Muscle of back (tissue), 11 donors: ENCODE results near the gene PPP1R1C. TPM values are rescaled to one million over a fixed set of nuclear protein-coding genes. Genes with fewer than 3 reads are reported as not detected.

Experiments
- DNase-seq, 3 donors: peaks; one replicate each; pipeline versions ENCODE4 v3.0.0 to v3.0.0-alpha.2; 2013
- polyA plus RNA-seq, 10 donors: library from polyadenylated mRNA; unstranded; fragments of 120-200 nt; gene quantifications; one replicate each; pipeline ENCODE4 v1.2.1, GENCODE V29; 2013; ENCODE audit not compliant: insufficient read length in 10 of 10

The PPP1R1C gene
- polyA plus RNA-seq, 10 donors = 0.64 to 1.4 (median 0.88) TPM

DNA sequence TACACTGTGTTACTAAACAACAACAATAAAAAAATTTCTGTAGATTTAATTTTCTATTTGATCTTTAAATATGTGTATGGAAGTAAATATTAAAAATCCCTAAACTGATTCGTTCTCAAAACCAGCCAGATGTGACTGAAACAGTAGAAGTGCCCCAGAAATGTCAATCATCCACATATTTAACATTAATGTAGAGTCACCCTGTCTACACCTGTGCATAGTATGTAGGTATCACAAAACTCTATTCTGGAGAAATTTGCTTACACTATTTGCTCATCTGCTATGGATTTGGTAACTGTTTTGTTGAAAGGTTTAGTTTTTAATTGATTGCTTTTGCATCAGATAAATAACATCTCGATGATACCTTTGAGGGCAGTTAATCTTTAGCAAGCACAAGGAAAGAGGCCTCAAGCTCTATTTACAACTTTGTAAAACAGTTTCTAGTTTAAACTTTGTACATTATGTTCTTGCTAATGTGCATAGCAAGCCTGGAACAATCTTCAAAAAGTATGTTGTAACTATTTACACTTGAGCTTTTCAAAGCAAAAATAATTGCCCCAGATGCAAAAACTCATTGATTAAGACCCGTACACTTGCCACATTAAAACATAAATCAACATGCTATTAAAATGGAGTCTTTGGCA lies 76.8 kb downstream of the PPP1R1C start:
- no peak for DNase-seq

DNA sequence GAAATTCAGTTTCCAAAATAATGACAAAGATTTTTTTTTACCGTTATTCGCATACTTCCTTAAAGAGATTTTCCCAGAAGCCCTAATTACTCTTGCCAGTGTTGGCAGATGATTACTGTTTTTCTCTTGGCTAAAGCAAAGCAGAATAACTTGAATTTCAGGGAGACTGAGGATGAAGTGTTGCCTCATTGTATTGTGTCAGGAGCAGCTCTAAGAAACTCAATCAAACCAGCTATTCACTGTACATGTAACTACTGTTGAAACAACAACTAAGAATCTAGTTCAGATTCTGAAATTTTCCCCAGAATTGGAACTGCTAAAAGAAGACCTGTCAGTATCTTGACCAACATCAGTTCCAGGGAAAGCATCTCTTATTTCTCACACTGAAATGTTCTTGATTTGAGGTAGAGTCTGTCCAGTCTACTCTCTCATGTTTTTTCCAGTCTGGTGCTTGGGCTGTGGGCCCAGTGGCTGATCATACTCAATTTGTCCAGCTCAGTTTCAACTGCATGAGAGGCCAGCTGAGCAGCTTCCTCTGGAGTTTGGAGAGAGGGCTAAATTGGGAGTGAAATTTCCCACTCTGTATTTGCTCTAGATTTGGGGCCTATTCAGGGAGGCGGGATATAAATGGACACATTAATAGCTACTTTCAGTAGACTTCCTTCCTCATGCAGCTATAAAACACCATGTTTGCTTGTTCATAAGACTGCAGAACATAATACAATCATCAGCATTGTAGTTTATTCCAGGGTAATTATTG lies 78.5 kb downstream of the PPP1R1C start:
- DNase-seq = peak; percentile 40 to 78 (median 64)

DNA sequence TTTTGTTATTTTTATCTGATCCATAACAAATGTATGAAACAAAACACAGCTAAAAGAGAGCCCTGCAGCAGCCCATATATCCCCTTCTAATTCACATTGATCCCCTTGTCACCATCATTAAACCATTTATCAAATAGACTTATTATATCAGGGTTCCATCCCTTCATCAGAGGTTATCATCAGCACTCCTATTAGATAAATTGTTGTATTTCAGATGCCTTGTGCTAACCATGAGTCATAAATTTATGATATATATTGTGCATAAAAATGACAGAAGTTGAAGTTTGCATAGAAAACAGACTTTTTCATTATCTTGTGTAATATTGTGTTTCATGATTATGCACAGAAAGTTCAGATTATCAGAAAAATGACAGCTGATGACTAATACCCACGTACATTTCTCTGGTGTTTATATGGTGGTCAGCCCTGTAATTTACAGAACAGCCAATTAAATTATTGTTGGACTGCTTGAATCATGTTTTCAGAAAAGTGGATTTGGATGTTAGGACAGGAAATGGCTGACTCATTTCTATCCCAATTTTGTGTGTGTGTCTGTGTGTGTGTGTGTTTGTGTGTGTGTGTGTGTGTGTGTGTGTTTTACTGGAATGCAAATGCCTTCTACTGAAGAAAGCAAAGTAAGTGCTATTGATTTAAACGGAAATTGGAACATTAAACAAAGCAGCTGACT lies 80.9 kb downstream of the PPP1R1C start:
- peak in 1 of 3 donors; percentile 77 for DNase-seq

DNA sequence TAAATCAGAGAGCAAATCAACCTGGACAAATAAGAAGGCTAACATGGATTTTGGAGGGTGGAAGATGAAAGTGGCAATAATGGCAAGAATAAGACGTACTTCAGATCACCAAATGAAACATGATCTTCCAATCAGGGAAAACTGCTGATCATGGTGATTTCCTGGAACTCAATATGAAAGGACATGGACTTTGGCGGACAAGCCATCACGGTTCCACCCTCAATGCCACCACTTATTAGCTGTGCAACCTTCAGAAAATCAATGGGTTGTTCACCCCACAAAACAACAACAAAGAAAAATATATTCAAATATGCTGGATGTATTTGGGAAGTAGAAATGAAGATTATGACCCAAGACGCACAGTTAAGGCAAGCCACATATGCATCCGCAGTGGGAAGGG lies 81.7 kb downstream of the PPP1R1C start:
- DNase-seq = no peak

DNA sequence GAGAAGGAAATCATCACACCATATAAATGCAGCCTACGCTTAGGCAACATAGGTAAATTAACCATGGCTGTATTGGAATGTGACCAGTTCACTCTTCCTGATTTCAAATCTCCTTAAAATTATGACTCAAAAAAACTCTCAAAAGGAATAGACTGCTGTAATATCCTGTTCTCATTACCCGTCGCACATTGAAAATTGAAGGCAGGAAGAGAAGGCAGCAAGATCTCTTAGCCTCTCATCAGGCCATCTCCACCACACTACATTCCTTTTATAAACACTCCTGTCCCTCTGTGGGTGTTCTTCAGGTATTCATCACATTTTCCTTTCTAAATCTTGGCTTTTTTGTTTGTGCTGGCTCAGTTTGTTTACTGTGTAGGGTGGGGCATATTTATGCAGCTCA lies 83.2 kb downstream of the PPP1R1C start:
- DNase-seq = no peak

DNA sequence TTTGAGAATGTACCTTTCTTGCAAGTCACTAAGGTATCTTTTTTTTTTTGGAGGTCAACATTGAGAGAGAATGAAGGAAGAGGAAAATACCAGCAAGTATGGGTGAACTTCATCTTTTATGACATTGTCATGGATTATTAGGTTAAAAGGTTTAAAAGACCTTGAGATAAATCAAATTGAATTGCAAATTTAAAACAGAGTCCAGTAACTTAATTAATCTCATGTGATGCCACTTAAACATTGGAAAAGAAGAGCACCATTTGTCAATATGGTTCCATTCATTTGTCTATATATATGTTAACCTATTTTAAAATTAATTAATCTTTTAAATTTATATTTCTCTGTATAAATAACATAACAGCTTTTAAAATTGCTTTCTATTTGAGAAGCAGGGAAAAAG lies 83.8 kb downstream of the PPP1R1C start:
- no peak for DNase-seq

DNA sequence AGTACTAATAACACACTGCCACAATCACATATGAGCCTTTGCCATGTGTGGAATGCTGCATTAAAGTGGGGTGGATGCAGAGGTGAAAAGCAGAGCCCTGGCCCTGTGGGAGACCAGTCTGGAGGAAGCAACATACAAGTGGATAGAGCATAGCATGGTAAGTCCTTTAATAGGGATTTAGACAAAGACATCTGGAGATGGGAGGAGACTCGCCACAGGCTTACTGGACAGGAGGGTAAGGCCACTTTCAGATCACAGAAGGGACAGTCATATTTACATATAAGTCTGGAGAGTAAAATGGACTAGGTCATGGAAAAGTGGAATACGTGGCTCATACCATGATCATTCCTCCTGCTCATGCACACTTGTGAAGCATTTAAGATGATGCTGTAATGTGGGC lies 84.3 kb downstream of the PPP1R1C start:
- no peak for DNase-seq

DNA sequence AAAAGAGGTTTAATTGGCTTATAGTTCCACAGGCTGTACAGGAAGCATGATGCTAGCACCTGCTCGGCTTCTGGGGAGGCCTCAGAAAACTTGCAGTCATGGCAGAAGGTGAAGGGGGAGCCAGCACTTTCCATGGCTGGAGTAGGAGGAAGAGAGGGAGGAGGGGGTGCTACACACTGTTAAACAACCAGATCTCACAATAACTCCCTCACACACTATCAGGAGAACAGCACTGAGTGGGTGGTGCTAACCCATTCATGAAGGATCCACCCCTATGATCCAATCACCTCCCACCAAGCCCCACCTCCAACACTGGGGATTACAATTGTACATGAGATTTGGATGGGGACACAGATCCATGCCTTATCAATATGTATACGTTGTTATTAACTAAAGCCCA lies 85.1 kb downstream of the PPP1R1C start:
- DNase-seq = no peak

DNA sequence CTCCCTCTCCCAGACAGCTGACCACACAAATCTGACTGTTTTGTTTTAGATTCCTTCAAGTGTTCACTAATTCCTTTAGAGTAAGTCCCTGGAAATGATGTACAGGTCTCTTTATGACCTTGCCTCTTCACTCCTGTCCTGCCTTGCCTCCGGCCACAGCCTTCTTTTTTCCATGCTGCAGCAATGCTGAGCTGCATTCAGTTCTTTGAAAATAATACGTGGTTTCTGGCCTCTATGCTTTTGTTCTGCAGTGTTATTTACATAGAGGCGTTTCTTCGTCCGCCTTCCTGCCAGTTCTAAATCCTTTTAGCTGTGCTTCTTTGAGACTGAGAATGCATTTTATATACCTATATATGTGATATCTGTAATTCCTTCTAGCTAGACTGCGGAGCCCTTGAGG lies 87.2 kb downstream of the PPP1R1C start:
- no peak for DNase-seq

DNA sequence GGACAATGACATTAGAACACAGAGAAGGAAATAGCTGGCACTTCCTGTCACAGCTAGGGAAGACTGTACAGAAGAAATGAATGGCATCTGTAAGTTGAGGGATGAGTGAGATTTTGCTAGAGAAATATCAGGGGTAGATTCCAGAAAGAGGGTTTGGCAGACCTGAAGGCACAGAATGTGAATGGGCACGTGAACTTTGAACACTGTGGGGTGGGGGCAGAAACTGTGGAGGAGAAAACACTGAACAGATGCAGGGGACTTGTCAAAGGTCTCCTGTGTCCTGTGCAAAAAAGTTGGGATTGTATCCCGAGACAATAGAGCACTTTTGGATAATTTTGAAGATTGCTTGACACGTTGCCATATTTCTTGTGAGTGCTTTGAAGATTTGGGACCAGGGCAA lies 88.0 kb downstream of the PPP1R1C start:
- no peak for DNase-seq

DNA sequence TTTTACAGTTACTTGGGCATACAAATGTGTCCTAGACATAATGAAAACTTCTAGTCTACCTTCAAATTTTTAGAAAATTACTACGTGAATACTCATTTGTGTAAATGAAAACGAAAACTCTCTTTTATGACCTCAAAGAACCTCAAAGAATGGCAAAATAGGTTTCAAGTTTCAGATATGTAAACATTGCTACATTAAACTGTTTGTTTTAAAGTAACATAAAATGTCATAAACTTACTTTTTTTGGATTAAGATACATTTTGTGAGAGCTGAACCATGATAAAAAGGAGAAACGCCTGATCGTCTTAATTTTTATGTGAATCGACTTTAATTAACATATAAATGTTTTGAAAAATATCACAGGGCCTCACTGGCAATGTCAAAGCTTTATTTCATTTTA lies 91.4 kb downstream of the PPP1R1C start:
- DNase-seq = no peak

DNA sequence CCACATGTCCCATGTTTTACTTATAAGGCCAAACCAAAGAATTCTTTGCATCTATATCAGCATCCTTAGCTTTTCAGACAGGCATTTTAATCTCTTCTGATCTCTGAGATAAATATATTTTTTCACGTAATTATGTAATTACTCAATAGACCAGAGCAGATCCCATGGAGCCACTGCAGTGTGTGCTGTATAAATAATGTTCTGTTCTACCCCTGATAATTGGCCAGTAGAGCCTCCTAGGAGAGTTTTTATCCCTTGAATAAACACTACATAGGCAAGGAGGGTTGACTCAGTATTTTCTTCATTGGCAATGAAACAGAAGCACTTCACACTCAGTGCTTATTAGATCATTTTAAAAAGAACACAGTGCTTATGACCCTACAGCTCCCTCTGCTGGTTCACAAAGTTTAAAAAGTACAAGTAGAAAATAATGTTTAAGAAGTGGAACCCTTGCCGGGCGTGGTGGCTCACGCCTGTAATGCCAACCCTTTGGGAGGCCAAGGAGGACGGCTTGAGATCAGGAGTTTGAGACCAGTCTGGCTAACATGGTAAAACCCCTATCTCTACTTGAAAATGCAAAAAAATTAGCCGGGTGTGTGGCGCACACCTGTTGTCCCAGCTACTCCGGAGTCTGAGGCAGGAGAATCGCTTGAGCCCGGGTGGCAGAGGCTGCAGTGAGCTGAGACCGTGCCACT lies 91.9 kb downstream of the PPP1R1C start:
- DNase-seq = peak; percentile 69 to 78 (median 73)

DNA sequence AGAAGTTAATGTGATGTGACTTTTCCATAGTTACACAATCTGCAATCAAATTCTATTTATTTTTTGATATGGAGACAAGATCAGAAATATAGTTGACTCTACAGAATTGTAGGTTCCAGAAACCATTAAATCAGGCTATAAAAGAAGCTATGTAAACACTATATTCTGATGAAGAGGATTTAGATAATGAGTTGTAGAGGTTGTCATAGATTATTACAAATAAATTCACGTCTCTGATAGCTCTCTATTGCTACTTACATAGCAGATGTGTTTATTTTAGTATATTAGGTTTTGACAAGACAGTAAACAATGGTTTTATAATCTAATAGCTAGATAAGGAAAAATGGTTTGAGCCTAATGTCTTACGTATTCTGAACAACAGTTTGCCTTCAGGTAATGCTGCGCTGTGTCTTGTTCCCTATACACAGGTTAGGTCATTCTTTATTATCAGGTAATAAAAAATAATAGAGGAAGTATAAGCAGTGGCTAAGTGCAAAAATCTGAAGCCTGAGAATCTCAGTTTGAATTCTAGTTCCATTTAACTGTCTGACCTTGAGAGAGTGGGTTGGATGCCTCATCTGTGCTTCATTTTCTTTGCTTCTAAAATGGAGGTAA lies 93.4 kb downstream of the PPP1R1C start:
- no peak for DNase-seq

DNA sequence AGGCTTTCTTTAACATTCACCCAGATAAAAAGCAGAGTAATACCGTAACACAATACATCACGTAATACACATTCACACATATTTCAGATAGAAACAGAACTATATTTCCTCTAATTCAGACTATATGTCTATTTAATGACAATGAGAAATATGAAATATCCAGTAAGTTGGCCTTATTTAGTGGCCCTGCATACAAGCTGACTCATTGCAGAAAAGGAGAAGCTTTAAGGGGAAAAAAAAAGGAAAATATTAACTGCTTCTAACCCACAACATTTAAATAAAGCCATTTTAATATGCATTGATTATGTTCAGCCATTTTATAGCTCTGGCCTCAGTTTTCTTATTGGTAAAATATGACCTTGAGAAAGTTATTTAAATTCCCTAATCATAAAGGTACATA lies 94.8 kb downstream of the PPP1R1C start:
- DNase-seq = no peak

DNA sequence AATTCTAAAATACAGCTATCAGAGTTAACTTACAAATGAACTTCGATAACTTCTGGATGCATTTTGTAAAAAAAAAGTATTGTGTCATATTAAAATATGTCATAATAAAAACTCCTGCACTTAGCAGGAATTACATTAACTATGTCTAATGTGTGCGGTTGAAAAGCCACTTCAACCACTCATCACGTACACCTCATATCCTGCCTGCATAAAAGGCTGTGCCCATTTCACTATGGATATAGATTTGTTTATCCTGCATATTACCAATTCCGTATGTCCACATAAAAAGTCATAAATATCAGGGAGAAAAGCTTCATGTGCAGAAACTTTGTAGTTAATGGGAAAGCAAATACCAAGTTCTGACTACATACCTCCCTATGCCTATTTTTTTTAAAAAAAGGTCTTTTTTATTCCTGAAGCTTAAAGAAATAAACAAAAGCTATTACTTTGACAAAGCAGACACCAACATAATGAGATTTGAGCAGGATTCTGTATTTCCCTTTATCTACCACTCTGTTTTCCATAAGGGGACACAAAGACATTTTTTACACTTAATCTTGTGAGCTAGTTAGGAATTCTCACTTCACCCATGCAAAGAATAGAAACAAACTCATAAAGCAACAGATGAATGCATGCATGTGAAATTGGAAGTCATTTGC lies 96.1 kb downstream of the PPP1R1C start:
- no peak for DNase-seq

DNA sequence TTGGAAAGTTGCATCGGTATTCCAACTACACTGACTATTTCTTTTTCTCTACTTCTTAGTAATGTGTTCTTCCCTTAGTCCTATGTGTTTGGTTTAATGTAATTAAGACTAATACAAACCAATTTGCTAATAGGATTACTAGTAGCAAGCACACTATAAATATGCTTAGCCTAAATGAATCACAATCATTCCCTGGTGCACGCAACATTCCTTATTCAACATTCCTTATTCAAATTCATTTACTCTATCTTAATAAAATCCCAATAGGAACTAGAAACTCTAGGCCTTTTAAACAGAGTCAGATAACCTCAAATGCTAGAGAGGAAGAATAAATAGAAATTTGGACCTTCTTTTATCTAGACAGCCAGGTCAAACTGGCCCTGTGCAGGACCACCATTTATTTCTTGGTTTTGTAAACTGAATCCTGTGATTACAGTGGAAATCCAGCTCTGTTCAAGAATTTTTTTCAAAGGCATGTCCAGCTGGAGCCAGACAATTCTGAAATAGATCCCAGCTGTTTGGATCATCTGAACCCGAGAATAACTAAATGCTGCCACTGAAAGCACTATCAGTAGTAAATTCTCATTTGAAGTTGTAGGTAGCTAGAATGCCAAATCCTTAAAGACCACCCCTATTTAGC lies 103.1 kb downstream of the PPP1R1C start:
- peak; percentile 34 to 63 (median 37) for DNase-seq

DNA sequence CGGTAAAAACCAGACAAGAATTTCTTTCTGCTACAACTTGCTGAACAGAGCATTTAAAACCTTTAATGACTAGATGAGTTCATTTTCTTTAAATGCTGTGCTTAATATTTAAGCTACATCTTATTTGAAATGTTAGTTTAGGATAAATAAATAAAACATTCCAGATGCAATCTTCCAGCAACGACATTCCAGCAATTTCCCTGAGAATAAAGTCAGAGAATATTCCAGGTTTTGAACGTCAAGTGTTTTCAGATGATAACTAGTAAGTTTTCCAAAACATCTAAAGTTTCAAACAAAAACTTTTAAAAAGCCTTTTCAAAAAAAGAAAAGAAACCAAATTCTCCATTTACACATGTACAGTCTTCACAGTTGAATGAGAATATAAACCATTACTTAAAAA lies 104.8 kb downstream of the PPP1R1C start:
- peak in 2 of 3 donors; percentile 22 to 37 for DNase-seq

DNA sequence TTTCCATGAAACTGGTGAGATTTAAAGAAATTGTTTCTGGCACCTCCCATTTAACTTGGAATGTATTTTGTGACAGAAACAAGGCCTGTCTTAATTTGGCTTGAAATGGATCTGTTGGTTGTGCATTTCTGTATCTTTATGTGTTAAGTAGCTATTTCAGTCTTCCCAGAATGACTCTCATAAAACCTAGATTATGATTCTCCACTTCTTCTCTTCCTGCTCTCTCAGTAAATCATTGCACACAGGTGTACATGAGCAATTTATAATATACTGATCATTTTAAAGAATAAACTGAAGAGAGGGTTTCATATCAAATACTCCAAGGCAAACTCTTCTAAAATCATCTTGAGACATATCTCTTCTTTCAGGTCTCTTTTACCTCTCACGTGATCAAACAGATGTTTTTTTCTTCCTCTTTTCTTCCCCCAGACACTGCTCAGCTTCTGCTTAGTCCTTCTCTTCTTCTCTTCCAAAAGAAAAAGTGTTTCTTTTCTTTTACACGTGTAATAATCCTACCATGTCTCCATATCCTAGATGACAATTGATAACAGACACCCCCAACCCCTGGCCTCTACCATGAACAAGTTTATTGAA lies 112.0 kb downstream of the PPP1R1C start:
- no peak for DNase-seq

DNA sequence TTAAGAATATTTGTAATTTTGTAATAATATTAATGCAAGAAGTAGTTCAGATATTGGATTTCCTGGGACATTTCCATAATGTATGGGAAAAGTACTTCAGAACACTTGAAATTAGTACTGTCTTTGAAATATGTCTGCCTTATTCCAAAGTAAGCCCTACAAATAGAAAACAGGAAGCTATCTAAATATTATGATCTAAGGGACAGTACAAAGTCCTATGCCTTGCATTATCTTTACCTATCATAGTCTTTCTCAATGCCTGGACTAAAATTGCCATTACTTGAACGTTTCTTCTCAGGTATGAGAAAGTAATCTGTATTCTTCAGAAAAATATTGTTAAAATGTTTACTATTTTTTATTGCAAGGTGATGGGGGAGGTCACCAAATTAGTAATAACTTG lies 113.0 kb downstream of the PPP1R1C start:
- DNase-seq = no peak

DNA sequence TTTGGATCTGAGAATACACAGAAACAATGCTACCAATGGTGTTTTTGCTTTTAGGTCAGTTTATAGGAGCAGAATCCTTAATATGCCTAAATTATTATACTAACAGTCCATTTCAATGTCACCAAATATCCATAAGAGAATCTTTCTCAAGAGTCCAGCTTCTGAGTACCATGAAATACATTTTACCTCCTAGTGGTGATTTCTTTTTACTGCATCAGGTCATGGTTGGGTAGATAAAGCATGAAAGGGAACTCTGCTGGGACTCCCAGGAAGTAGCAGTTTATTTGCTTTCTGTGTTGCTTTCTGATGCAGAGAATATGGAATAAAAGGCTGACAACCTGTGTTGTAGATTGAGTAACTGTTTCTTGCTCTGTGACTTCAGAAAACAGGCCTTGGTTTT lies 115.6 kb downstream of the PPP1R1C start:
- DNase-seq = no peak
